GM19099 (cell line): ENCODE measurements around the gene TBC1D20.

Experiments
- POLR2A ChIP-seq: IDR thresholded peaks from 3 replicates; pipeline ENCODE4 v1.6.1; 2011; ENCODE audit warnings: low read depth; ENCODE audit not compliant: insufficient read length; ENCODE audit errors: extremely low read depth

The TBC1D20 gene

GRCh38 chr20:404088-404487, 58.2 kb downstream of the TBC1D20 start:
- no peak for TF ChIP-seq POLR2A

- TF ChIP-seq POLR2A = no peak
Observed at GRCh38 chr20:403582-403957, 58.8 kb downstream of the TBC1D20 start.

- TF ChIP-seq POLR2A = no peak
Observed at GRCh38 chr20:402898-403581, 59.3 kb downstream of the TBC1D20 start.

GRCh38 chr20:402496-402885, 59.8 kb downstream of the TBC1D20 start:
- TF ChIP-seq POLR2A = no peak

GRCh38 chr20:401682-402495, 60.4 kb downstream of the TBC1D20 start:
- no peak for TF ChIP-seq POLR2A

- TF ChIP-seq POLR2A = no peak
Observed at GRCh38 chr20:400454-401275, 61.7 kb downstream of the TBC1D20 start.

GRCh38 chr20:400128-400453, 62.2 kb downstream of the TBC1D20 start:
- TF ChIP-seq POLR2A = no peak

GRCh38 chr20:399182-399707, 63.1 kb downstream of the TBC1D20 start:
- no peak for TF ChIP-seq POLR2A

- TF ChIP-seq POLR2A = no peak
Observed at GRCh38 chr20:397432-398237, 64.7 kb downstream of the TBC1D20 start.

- TF ChIP-seq POLR2A = no peak
Observed at GRCh38 chr20:396619-397431, 65.5 kb downstream of the TBC1D20 start.

- TF ChIP-seq POLR2A = no peak
Observed at GRCh38 chr20:396252-396618, 66.1 kb downstream of the TBC1D20 start.

- TF ChIP-seq POLR2A = no peak
Observed at GRCh38 chr20:391041-391711, 71.2 kb downstream of the TBC1D20 start.

- no peak for TF ChIP-seq POLR2A
Observed at GRCh38 chr20:389220-389619, 73.1 kb downstream of the TBC1D20 start.

GRCh38 chr20:388034-388994, 74.0 kb downstream of the TBC1D20 start:
- TF ChIP-seq POLR2A = no peak
